GM12864 (cell line): Measurements from ENCODE around the gene YWHAG.

ENCODE experiments used
- DNase-seq: peaks from one replicate; pipeline ENCODE4 v3.0.0-alpha.2; 2011; ENCODE audit warnings: low read depth
- H3K4me3 ChIP-seq: 2 replicates; pipeline ENCODE4 v1.5.1; 2011; ENCODE audit warnings: mild to moderate bottlenecking, low read depth, low read length, control low read depth
- TF ChIP-seq, protein P1 (sequence below): IDR thresholded peaks from 2 replicates; pipeline ENCODE4 v1.5.1; 2011; ENCODE audit warnings: low read depth, mild to moderate bottlenecking, moderate library complexity, low read length, control low read depth, inconsistent platforms; ENCODE audit errors: missing control alignments

YWHAG gene

DNA sequence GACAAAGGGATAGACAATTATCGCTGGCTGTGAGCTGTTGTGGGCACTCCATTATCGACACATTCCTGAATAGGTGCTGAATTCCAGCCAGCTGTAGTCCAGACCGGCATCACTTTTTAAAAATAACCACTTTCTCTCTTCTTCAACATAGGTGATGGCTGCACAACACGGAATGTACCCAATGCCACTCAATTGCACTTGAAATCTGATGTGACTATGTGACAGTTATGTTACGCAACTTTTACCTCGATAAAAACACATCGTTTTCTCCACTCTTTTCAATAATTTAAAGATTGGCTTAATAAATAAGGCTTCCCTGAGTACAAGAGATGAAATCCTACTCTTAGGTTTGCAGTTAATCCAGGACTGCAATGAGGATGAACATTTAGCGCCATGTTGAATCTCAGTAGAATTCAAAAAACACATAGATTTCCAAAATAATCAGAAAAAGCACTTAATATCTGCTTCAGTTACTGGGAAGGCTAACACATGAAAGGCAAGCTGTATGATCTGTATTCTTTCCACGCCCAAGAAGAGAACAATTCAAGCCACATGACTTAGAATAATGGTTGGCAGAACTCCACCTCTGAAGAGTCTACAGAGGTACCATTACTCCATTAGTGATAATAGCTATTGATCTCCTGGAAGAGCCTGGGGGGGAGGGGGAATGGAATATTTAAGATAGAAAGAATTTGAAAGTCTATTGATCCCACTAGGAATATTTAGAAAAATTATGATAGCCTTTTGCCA, 3.6 kb downstream of the YWHAG start:
- DNase-seq, result no peak
- TF ChIP-seq, protein P1, sequence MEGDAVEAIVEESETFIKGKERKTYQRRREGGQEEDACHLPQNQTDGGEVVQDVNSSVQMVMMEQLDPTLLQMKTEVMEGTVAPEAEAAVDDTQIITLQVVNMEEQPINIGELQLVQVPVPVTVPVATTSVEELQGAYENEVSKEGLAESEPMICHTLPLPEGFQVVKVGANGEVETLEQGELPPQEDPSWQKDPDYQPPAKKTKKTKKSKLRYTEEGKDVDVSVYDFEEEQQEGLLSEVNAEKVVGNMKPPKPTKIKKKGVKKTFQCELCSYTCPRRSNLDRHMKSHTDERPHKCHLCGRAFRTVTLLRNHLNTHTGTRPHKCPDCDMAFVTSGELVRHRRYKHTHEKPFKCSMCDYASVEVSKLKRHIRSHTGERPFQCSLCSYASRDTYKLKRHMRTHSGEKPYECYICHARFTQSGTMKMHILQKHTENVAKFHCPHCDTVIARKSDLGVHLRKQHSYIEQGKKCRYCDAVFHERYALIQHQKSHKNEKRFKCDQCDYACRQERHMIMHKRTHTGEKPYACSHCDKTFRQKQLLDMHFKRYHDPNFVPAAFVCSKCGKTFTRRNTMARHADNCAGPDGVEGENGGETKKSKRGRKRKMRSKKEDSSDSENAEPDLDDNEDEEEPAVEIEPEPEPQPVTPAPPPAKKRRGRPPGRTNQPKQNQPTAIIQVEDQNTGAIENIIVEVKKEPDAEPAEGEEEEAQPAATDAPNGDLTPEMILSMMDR, result no peak
- H3K4me3 ChIP-seq, result no peak overlapping the region

DNA sequence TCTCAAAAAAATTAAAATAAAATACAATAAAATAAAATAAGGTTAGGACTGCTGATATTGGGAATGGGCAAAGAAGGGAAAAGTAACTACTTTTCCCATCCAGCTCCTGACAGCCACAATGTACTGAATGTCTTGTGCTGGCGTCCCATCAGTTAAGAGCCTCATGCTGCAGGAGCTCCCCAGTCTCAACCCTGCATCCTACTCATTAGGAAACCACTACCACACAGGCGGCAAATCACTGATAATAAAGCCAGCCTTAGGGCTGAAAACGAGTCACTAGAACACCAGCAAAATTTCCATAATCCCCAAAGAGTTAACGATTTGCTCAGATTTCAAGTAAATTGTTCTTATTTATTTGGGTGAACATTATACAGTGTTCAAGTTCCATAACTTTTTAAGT, 4.3 kb downstream of the YWHAG start:
- TF ChIP-seq, protein P1, result no peak
- no peak overlapping the region for H3K4me3 ChIP-seq
- no peak for DNase-seq

DNA sequence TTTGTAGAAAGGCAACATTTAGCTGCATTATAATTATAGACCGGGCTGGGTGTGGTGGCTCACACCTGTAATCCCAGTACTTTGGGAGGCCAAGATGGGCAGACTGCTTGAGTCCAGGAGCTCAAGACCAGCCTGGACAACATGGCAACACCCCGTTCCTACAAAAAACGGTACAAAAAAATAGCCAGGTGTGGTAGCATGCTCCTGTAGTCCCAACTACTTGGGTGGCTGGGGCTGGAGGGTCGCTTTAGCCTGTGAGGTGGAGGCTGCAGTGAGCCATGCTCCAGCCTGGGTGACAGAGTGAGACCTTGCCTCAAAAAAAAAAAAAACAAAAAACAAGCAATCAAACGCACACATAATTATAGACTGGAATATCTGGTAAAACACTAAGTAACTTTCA, 5.0 kb downstream of the YWHAG start:
- H3K4me3 ChIP-seq, result no peak overlapping the region
- TF ChIP-seq, protein P1, result no peak
- DNase-seq, result no peak

DNA sequence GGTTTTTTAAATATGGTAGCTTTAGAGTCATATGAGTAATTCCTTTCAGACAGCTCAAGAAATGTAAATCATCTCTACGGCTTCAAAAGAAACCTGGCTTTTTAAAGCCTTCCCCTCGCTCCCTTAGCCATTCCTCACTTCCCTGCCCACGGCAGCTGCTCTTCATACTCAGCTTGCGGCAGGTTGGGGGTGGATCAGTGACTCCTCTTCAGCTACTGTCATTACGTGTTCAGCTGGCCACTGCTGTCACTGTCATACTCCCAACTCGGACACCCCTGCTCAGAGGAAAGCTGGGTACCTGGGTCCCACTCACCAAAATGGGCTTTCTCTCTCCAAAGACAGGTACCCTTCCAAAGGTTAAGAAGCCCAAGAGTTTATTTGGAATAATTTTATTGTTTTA, 6.6 kb downstream of the YWHAG start:
- no peak overlapping the region for H3K4me3 ChIP-seq
- TF ChIP-seq, protein P1, result no peak
- DNase-seq, result no peak

DNA sequence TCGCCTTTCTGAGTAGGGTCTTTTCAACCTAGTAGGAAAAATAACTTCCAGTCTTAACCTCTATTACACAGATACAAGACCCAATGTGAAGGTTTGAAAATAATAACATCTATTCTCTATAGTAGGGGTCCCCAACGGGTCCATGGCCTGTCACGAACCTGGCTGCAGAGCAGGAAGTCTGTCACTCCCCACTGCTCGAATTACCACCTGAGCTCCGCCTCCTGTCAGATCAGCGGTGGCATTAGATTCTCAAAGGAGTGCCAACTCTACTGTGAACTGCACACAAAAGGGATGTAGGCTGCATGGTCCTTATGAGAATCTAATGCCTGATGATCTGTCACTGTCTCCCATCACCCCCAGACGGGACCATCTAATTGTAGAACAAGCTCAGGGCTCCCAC, 7.4 kb downstream of the YWHAG start:
- DNase-seq, result no peak
- H3K4me3 ChIP-seq, result no peak overlapping the region
- TF ChIP-seq, protein P1, result no peak

DNA sequence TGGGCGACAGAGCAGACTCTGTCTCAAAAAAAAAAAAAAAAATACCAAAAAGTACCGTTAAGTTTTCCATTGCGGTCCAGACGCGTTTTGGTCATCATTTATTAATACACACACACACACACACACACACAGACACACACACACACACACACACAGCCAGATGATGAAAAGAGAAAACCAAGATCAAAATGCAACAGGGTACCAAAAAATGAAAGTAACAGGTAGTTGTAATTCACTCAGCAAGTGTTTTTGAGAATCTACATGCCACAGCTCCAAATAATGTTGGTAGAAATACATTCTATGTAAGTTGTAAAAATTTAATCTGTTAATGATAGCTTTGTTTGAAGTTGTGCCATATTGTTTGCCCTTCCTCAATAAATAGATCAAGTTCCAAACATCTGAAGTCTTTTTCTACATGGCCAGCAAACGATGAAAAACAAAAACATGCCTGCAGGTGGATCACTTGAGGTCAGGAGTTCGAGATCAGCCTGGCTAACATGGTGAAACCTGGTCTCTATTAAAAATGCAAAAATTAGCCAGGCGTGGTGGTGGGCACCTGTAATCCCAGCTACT, 9.4 kb downstream of the YWHAG start:
- DNase-seq, result no peak
- TF ChIP-seq, protein P1, result no peak
- H3K4me3 ChIP-seq, result no peak overlapping the region

DNA sequence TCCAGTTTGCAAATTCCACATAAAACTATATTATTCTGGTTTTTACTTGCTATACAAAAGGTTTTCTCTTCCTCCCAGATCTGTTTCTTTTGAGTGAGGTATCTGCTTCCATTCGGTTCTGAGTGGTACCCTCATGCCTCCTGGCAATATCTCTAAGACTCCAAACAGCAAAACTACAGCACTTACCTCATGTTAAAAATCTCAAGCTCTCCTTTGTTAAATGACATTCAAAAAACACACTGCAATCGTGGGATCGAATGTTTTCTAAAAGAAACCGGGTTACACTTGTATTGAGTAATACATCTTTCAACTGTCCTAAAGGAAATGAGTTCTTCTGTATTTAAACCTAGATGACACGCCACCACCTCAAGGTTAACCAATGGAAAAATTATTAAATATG, 11.1 kb downstream of the YWHAG start:
- TF ChIP-seq, protein P1, result no peak
- no peak for DNase-seq
- H3K4me3 ChIP-seq, result no peak overlapping the region
